EL (cell line): ENCODE data around the gene SCAPER.

ENCODE experiments used
- DNase-seq: peaks from one replicate; pipeline ENCODE4 v3.0.0-alpha.2; 2016

SCAPER gene, protein sequence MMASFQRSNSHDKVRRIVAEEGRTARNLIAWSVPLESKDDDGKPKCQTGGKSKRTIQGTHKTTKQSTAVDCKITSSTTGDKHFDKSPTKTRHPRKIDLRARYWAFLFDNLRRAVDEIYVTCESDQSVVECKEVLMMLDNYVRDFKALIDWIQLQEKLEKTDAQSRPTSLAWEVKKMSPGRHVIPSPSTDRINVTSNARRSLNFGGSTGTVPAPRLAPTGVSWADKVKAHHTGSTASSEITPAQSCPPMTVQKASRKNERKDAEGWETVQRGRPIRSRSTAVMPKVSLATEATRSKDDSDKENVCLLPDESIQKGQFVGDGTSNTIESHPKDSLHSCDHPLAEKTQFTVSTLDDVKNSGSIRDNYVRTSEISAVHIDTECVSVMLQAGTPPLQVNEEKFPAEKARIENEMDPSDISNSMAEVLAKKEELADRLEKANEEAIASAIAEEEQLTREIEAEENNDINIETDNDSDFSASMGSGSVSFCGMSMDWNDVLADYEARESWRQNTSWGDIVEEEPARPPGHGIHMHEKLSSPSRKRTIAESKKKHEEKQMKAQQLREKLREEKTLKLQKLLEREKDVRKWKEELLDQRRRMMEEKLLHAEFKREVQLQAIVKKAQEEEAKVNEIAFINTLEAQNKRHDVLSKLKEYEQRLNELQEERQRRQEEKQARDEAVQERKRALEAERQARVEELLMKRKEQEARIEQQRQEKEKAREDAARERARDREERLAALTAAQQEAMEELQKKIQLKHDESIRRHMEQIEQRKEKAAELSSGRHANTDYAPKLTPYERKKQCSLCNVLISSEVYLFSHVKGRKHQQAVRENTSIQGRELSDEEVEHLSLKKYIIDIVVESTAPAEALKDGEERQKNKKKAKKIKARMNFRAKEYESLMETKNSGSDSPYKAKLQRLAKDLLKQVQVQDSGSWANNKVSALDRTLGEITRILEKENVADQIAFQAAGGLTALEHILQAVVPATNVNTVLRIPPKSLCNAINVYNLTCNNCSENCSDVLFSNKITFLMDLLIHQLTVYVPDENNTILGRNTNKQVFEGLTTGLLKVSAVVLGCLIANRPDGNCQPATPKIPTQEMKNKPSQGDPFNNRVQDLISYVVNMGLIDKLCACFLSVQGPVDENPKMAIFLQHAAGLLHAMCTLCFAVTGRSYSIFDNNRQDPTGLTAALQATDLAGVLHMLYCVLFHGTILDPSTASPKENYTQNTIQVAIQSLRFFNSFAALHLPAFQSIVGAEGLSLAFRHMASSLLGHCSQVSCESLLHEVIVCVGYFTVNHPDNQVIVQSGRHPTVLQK (N-terminal part only)

DNA sequence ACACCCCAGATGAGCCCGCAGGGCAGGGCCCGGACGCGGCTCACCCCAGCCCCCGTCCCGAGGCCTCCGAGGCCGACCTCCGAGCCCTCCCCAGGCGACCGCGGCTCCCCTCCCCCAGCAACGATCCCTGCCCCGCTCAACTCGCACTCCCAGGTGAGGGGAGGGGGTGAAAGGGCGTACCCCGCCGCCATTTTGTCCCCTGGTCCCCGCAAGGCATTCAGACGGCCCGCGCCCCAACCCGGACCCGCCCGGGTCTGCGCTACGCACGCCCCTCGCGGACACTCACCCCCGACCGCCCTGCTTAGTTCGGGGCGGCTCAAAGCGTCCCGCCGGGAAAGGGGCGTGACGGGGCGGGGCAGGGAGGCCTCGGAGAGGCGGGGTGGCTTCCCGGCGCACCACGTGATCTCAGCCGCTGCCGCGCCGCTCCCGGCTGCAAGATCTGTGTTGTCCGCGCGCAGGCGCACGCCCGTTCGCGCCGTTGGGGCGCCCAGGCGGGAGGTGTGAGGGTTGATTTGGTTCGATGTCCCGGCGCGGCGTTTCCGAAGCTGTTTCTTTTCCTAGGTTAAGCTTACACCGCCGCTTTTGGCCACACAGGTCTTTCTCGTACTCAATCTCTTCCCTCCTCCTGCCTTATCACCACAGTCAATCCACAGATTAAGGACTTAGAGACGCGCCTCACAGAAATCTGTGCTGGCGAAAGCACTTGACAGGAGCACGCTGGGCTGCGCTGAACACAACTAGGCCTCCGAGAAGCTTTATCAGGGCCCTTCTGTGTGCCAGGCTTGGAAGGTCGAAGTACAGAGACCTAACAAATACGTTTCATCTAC is at the start of gene SCAPER:
Gene SCAPER, minus strand, starts transcription at position 328 of the 827 bp plus-strand sequence. CDS start 21,523 bp downstream, outside the sequence.
- peak; percentile 89 for DNase-seq

DNA sequence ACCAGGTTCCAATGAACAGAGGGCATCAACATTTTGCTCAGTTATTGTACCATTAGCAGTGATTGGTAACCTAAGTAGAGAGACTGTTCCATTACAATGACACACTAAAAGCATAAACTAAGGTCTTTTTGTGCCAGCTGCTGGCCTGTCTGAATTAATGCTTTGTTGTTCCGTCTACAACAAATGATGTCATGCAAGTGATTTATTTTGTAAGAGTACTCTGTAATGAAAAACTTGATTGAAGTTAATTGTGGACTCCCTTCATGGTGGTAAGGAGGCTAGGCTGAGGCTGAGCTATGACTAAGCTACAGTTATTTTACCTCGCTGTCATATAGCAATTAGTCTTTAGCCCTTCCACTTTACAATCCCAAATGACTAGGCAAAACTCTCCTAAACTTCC is 49.6 kb upstream of the SCAPER start:
- no peak for DNase-seq

DNA sequence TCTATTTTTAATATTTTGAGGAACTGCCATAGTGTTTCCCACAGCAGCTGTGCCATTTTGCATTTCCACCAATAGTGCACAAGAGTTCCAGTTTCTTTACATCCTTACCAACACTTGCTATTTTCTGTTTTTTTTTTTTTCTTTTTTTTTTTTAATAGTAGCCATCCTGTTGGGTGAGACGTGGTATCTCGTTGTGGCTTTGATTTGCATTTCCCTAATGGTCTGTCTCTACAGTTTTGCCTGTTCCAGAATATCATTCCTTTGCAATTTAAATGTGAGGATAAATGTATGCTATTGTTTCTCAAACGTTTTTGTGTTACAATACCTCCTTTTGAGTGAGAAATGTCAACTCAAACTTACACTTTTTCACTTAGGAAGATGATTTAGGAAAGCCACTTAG is 48.8 kb upstream of the SCAPER start:
- DNase-seq, result no peak

DNA sequence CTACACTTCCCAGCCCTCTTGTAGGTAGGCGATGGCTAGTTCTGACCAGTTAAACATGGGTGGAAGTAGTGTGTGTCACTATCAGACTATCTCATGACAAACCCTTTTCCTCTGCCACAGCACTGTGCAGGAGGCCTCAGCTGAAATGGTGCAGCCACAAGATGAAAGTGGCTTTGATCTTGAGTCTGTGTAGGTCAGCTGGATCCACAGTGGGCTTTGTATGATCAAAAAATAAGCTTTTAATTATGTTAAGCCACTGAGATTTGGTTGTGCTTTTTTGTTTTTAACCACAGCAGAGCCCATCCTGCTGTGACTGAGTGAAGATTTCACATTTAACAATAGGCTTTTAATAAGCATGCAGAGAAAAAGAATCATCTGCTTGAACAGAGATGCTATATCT is 46.1 kb upstream of the SCAPER start:
- DNase-seq, result no peak

DNA sequence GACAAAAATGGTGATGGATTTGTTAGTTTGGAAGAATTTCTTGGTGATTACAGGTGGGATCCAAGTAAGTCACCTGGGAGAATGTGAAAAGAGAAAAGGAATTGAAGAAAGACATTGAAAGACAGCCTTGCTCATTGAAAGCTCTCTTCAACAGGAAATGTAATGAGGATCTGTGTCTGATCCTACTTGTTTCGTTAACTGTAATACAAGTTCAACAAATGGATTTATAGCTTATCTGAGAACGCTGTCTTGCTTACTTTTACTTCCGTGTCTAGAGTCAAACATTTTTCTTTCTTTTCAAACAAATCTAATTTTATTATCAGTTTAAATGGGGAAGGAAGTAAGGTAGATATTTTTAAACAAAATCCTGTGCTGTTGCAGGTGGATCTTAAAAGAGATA is 42.3 kb upstream of the SCAPER start:
- DNase-seq, result no peak

DNA sequence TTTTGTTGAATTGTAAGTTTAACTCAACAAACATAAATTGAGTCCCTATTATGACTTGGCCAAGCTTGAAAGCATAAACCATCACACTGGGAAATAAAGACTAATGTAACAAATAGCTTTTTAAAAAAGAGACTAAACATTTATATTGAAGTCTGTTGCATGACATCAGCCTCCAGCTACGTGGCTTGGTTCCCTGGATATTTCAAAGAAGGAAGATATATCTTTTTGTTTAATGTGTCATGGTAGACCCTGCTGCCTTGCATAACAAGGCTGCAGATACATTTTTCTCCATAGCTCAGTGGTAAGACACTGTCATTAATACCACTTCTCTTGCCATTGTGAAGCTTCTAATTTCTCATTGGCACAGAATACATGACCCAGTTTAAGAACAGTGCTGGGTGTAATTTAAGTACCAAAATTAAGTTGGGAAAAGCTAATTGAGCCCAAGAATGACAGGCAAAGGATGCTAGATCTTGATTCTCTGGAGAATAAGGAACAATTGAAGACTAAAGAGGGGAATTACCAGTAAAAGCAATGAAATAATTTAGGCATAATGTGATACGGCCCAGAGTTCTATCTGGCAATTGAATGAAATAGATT is 40.5 kb upstream of the SCAPER start:
- DNase-seq, result no peak

DNA sequence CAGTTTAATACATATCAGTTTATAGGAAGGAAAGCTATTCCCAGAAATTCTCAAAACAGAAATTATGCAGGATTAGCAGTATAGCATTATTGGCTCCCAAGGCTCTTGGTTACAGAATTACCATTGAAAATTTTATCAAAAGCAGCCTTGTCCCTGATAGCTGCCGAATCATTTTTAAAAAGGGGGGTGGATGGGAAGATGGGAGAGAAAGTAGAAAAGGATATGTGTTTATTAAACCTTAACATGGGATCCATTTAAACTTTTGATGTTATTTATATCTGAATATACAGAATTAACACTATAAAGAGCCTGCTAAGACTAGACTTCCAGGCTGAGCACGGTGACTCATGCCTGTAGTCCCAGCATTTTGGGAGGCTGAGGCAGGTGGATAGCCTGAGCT is 37.2 kb upstream of the SCAPER start:
- no peak for DNase-seq

DNA sequence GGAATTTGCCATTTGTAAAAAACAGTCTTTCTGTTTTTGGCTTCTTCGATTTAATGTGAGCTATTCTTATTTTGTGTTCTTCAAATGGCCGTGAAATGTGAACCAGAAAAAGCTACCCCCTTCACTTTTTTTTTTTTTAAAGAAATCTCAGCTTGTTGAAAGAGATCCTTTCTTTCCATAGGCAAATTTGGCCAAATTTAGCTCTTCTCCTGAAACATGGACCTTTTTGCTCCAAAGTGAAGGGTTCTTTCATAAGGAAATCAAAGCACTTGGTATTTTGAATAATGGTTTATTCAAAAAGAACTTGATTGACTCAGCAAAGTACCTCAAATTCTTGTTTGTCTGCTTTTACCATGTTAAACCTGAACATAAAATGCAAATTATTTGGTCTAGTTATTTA is 36.5 kb upstream of the SCAPER start:
- no peak for DNase-seq

DNA sequence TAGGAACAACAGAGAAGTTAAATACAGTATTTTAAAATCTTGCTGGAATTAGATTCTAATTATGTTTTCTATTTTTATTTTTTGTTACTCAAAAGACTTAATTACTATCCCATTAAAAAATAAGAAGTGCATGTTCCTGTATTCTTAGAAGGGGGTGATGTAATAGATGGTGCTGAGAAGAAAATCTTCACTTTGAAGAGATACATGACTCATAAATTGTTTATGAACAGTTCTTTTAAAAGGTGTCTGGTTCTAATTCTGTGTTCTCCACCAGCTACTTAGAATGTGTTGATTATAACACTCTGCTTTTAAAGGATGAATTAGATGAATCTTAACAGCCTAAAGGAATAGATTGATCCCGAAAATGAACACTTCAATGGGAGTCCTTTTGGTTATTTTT is 34.6 kb upstream of the SCAPER start:
- DNase-seq, result no peak

DNA sequence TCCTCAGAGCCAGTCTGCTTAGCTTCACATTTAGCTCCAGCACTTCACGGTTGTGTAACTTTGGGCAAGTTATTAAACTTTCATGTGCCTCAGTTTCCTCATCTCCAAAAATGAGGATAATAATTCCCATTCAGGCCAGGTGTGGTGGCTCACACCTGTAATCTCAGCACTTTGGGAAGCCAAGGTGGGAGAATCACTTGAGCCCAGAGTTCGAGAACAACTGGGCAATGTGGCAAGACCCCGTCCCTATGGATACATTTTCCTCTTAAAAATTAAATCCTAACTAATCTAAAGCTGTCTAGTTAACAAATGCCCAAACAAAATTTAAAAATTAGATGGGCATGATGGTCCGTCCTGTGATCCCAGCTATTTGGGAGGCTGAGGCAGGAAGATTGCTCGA is 33.6 kb upstream of the SCAPER start:
- DNase-seq, result no peak

DNA sequence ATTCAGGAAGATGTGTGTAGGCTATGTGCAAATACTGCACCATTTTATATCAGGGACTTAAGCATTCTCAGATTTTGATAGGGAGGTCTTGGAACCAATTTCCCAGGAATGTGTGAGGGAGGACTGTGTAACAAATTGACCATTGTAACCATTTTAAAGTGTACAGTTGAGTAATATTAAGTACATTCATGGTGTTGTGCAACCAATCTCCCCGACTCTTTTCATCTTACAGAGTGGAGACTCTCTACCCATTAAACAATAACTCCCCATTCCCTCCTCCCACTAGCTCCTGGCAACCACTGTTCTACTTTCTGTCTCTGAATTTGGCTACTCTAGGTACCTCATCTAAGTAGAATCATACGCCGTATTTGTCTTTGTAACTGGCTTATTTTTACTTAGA is 31.5 kb upstream of the SCAPER start:
- no peak for DNase-seq

DNA sequence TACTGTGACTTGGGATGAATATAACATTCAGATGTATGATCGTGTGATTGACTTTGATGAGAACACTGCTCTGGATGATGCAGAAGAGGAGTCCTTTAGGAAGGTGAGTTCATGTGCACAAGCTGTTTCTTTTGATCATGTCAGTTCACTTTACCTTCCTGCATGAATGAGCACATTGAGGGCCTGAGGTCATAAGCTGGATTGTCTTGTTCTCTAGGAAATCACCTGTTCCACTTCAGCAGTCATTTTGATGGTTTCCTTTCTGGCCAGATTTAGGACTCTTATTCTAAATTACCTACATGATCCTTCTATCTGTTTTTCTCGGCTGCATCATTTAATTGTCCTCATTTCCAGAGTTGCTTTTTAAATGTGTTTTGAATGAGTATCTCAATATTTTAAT is 30.5 kb upstream of the SCAPER start:
- no peak for DNase-seq

DNA sequence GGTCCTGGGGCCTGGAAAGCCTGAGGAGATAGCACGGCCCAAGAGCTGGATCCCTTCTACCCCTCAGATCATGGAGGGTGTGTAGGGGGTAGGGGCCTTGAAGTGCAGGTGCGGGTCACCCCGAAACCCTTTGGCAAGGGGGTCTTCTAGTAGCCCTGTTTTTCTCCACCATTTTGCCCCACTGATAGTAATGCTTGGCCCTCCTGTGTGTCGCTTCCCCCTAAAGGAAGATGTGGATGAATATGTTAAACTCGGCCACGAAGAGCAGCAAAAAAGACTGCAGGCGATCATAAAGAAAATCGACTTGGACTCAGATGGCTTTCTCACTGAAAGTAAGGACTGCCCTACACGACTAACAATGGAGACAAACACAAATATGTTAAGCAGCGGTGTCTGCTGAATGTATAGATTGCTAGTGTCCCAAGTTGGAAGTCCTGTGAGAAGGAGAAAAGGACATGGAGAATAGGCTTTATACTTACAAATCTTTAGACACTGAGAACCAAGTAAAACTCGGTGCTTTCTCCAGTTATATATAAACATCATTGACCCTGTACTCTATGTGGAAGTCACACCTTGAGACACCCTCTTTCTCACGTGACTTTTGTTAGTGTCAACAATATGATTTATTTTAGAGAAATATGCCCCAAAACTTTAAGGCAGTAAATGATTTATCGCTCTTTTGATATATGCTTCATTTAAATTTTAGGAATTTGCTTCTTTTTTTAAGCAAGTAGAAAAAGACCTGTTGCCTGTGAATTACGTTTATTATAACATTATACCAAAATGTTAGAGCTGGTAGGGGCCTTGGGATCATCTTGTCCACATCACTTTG is 27.2 kb upstream of the SCAPER start:
- peak; percentile 14 for DNase-seq

DNA sequence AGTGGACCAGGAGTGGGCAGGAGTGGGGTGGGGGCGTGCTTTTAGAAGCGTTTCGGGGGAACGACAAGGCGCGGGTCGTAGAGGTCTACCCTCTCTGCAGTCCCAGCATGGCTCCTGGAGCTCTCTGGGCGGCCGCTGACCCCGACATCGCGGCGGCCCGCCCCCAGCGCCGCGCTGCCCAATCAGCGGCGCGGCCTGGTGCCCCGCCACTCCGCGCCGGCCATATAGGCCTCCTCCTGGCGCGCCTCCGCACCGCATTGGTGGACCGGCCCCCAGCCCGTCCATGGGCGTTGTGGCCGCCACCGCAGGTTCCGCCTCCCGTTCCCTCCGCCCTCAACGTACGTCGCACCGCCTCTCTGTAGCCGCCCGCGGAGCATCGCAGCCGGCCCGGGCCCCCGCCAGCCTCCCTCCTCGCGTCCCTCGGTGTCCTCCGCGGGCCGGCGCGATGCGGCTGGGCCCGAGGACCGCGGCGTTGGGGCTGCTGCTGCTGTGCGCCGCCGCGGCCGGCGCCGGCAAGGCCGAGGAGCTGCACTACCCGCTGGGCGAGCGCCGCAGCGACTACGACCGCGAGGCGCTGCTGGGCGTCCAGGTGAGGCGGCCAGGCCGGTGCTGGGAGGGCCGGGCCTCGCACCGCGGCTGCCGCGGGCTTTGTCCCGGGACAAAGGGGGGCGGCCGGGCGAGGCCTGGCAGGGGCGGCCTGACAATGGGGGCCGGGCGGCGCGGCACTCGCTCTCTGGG is 26.4 kb upstream of the SCAPER start, which contains the start of gene RCN2:
Gene RCN2, plus strand, starts transcription at position 353 of the 738 bp plus-strand sequence. Its CDS starts 93 bp downstream, at position 446.
- peak; percentile 94 for DNase-seq

DNA sequence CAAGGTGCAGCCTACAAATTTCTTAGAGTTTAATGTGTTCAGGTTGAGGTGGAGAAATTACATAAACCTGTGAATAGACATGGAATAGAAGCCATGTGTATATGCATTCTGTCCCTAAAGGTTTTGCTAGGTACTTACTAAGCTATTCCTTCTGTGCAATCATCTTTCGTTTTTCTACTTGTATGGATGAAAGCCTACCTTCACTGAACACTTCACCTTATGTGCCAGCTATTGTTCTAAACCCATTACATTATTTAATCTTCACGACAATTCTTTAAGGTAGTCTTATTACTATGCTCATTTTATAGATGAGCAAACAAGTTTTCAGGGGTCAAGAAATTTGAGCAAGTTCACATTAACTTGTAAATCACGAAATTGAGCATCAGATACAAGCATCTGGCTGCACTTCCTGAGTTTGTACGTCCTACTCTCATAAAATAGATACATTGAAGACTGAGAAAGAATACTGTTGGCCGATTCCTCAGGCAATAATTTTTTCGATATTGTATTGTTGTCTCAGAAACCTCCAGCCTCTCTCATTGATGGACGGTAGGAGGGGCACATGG is 25.8 kb upstream of the SCAPER start:
- DNase-seq, result no peak

DNA sequence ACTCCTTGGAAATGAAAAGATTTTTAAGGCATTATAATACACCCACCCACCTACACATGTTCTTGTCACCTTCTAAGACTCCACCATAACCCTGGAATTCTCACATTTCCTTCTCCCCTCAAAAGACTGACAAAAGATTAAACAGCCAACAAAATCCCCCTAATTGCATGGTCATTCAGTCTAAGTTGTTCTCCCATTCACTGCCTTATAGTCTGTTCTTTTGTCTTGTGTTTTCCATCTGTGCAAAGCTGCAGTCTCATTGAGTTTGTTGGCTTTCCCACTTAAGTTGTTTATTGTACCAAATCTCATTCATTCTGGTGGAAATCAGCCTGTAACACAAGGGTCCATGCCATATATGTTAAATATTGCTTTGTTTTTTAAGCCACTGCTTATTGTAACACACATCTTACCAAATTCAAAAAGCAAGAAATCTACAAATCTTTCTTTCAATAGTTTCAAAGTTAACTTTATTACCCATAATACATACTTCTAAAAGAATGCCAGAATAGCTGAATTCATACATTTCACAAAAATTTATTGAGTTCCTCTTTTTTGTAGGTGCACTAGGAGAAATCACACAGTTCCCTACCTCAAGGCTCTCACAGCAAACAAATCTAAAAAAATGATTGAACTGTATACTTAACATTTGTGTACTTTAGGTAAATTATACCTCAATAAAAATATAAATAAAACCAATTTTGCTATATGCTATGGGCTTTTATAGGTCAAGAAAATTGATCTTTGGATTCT is 24.0 kb upstream of the SCAPER start:
- DNase-seq, result no peak

DNA sequence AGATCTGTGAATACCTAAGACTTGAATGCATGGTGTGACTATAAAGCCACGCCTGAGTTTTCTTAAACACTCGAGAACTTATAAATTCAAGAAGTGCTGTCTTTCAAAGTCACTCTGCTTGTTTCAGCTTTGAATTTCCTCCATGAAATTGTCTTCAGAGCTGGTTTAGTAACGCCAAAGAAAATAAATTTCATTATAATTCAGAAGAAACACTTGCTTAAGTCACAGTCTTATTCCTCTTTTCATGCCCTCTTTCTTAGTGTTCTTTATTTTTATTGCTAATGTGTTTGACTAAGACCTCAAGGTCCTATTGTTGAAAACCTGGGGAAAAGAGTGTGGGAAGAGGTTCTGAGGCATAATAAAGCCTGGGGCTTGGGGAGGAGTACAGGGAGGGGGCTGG is 23.1 kb upstream of the SCAPER start:
- DNase-seq, result no peak

DNA sequence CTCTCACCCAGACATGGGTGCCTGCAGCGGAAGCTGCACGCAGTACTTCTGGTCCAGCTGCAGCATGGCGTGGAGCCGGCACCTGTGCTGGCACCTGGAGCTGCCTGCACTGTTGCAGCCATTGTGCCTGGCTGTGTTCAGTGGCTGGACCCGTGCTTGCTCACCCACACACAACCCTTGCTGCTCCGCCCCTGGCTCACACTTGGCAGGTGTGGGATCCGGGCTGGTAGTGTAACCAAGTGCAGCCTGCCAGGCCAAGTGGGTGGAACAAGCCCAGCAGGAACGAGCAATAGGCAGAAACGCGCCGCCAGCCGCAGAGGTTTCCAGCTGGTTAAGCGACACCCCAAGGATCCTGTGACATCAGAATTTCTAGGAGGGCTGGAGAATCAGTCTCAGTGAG is 11.2 kb upstream of the SCAPER start:
- DNase-seq, result no peak

DNA sequence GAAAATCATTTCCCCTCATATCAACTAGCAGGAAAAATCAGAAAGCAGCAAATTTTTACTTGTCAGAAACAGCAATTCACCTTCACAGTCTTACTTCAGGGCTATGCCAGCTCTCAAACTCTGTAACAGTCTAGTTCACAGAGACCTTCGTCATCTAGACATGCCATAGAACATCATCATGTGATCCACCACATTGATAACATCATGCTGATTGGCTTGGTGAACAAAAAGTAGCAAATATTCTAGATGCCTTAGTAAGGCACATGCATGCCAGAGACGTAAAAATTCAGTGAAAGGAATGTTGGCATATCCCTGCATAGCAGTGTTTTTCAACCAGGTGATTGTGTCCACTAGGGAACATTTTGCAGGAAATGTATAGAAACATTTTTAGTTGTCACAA is 8.6 kb upstream of the SCAPER start:
- DNase-seq, result no peak
